ENCODE data around the gene MAGIX. TPM values are rescaled to one million over a fixed set of nuclear protein-coding genes. Genes with fewer than 3 reads are reported as not detected.

MAGIX gene
- total and polyA plus RNA-seq, 3 donors from 2014 or later = 0.90 to 3.1 (median 1.1) TPM

- WGBS, 2 donors = 92 to 100% methylated on average over 1 of the region's 1 CpG
- no peak overlapping the region for H3K4me3 ChIP-seq
- H3K36me3 ChIP-seq (ENCODE audit: low read depth, missing control alignments) = no peaks in the 10 kb centered on the region
- H3K27ac ChIP-seq = no peak overlapping the region
- no peaks in the 10 kb centered on the region for H3K4me1 ChIP-seq
- H3K27me3 ChIP-seq = no peaks in the 10 kb centered on the region
- intact Hi-C loops (cut with DNase I; ENCODE audit: low total_unique reads) = no loop called here
- DNase-seq = no peak
- no peaks in the 10 kb centered on the region for H3K9me3 ChIP-seq
- no peak for TF ChIP-seq CTCF (IDR thresholded peaks at IDR 0.05)
- no peak for TF ChIP-seq POLR2A (IDR thresholded peaks at IDR 0.05)
These were observed 9.1 kb upstream of the MAGIX start for GRCh38 chrX:49153467-49153866.

- H3K27ac ChIP-seq = peak overlapping the region; percentile 86 to 91
- H3K9me3 ChIP-seq = no peaks in the 10 kb centered on the region
- DNase-seq = peak; percentile 38
- 8% methylated on average over 18 of the region's 18 CpGs for WGBS, 2 donors
- H3K36me3 ChIP-seq (ENCODE audit: low read depth, missing control alignments) = no peaks in the 10 kb centered on the region
- H3K4me1 ChIP-seq = no peaks in the 10 kb centered on the region
- TF ChIP-seq CTCF (IDR thresholded peaks at IDR 0.05) (no peak), POLR2A (IDR thresholded peaks at IDR 0.05) (no peak)
- peak overlapping the region; percentile 41 to 63 for H3K4me3 ChIP-seq
- intact Hi-C loops (cut with DNase I; ENCODE audit: low total_unique reads) = no loop called here
- no peaks in the 10 kb centered on the region for H3K27me3 ChIP-seq
These were observed 7.2 kb upstream of the MAGIX start for GRCh38 chrX:49155243-49155899.

- intact Hi-C loops (cut with DNase I; ENCODE audit: low total_unique reads) = no loop called here
- Histone ChIP-seq H3K27ac (peak overlapping the region; percentile 86 to 91), H3K4me1 (no peaks in the 10 kb centered on the region), H3K4me3 (peak overlapping the region; percentile 41 to 63), H3K27me3 (no peaks in the 10 kb centered on the region), H3K9me3 (no peaks in the 10 kb centered on the region), H3K36me3 (ENCODE audit: low read depth, missing control alignments) (no peaks in the 10 kb centered on the region)
- WGBS, 2 donors = 2 to 4% methylated on average over 8 to 32 of the region's 65 CpGs
- peak; percentile 86 for DNase-seq
- no peak for TF ChIP-seq POLR2A (IDR thresholded peaks at IDR 0.05)
- peak; percentile 63 to 86 (median 81) for TF ChIP-seq CTCF (IDR thresholded peaks at IDR 0.05)
These were observed 6.4 kb upstream of the MAGIX start for GRCh38 chrX:49155900-49156837.

GRCh38 chrX:49157194-49157593, 5.4 kb upstream of the MAGIX start:
- intact Hi-C loops (cut with DNase I; ENCODE audit: low total_unique reads) = no loop called here
- no peak overlapping the region for H3K4me3 ChIP-seq
- H3K27ac ChIP-seq = no peak overlapping the region
- WGBS, 2 donors = 62% methylated on average over 25 of the region's 25 CpGs; no CpG with 5 or more reads in 1 of the 2 donors
- no peak for DNase-seq
- no peaks in the 10 kb centered on the region for H3K27me3 ChIP-seq
- H3K9me3 ChIP-seq = no peaks in the 10 kb centered on the region
- H3K4me1 ChIP-seq = no peaks in the 10 kb centered on the region
- no peaks in the 10 kb centered on the region for H3K36me3 ChIP-seq (ENCODE audit: low read depth, missing control alignments)
- TF ChIP-seq POLR2A (IDR thresholded peaks at IDR 0.05) = no peak
- no peak for TF ChIP-seq CTCF (IDR thresholded peaks at IDR 0.05)

Data from testis (tissue), 3 donors.